ENCODE measurements around the gene SDK1. TPM values are rescaled to one million over a fixed set of nuclear protein-coding genes. Genes with fewer than 3 reads are reported as not detected.

Gene SDK1
- total and polyA plus RNA-seq, 2 donors (not counting 3 experiments of a cell fraction or from before 2014, with no cell fraction given) = 1.6 to 3.9 TPM

- CTCF ChIA-PET = interaction anchor here (1.3 kb wide), 1 partner anchor 15 kb away, joined by 3 read pairs; no protein-coding TSS in a partner anchor
- POLR2A ChIA-PET = no interaction called here
- H3K9me1 ChIP-seq (replicated peaks; ENCODE audit: control insufficient read depth, extremely low read depth, insufficient read depth, low read length) = no peaks in the 10 kb centered on the region
- H3K4me1 ChIP-seq (ENCODE audit: control insufficient read depth, extremely low read depth, insufficient read depth, low read length) = no peaks in the 10 kb centered on the region
- intact Hi-C loops (cut with micrococcal nuclease) (no loop called here), dilution Hi-C loops (cut with MboI; ENCODE audit: extremely low pct_ligation_motif_present, low sequenced_read_pairs) (no loop called here)
- H2AFZ ChIP-seq (ENCODE audit: low read depth, low read length) = no peak overlapping the region
- TF ChIP-seq POLR2A (IDR thresholded peaks at IDR 0.05; ENCODE audit: low read depth, low read length) (no peak), EZH2 (IDR thresholded peaks at IDR 0.05; ENCODE audit: borderline replicate concordance, low read depth, low read length, severe bottlenecking) (no peak), MAX (IDR thresholded peaks at IDR 0.05; ENCODE audit: insufficient read depth, insufficient read length) (no peak), POLR2AphosphoS5 (IDR thresholded peaks at IDR 0.05; ENCODE audit: insufficient read depth, low read depth, low read length) (no peak), JUN (IDR thresholded peaks at IDR 0.05; ENCODE audit: borderline replicate concordance, insufficient read depth, insufficient read length, low read depth) (no peak), MYC (IDR thresholded peaks at IDR 0.05; ENCODE audit: low read depth, low read length) (no peak), FOS (IDR thresholded peaks at IDR 0.05; ENCODE audit: borderline replicate concordance, insufficient read depth, low read length) (no peak), CTCF (IDR thresholded peaks at IDR 0.05; ENCODE audit: extremely low read depth in 1 of 2, insufficient read depth in 1 of 2, low read depth in 1 of 2, low read length in 2 of 2) (no peak), GATA2 (IDR thresholded peaks at IDR 0.05; ENCODE audit: insufficient read depth, insufficient read length, low read depth, low read length) (no peak)
- no peaks in the 10 kb centered on the region for H3K9me3 ChIP-seq (replicated peaks; ENCODE audit: control insufficient read depth, insufficient read depth, low read length)
- no peak for FAIRE-seq
- no TSS peak for BruUV-seq (replicated peaks)
- no peak overlapping the region for H3K4me3 ChIP-seq (replicated peaks in 1 of 3; ENCODE audit: insufficient read depth in 1 of 3, low read depth in 1 of 3, low read length in 3 of 3)
- no peak for DNase-seq (ENCODE audit: low read depth, low spot score)
- H3K27ac ChIP-seq (ENCODE audit: insufficient read depth, low read depth, low read length) = no peak overlapping the region
- H3K36me3 ChIP-seq (ENCODE audit: control insufficient read depth in 2 of 2, extremely low read depth in 1 of 2, insufficient read depth in 2 of 2, low read length in 2 of 2) = no peaks in the 10 kb centered on the region
- no peaks in the 10 kb centered on the region for H3K79me2 ChIP-seq (ENCODE audit: control insufficient read depth, insufficient read depth, low read length)
- no peaks in the 10 kb centered on the region for H4K20me1 ChIP-seq (replicated peaks; ENCODE audit: control insufficient read depth, extremely low read depth, insufficient read depth, low read length)
- no peak overlapping the region for H3K4me2 ChIP-seq (ENCODE audit: insufficient read depth, low read length)
- no peaks in the 10 kb centered on the region for H3K27me3 ChIP-seq (ENCODE audit: control insufficient read depth in 2 of 2, insufficient read depth in 2 of 2, low read length in 2 of 2)
- no peak overlapping the region for H3K9ac ChIP-seq (replicated peaks; ENCODE audit: extremely low read depth, insufficient read depth, low read length)
These were observed 664.0 kb downstream of the SDK1 start for GRCh38 chr7:3964980-3965606.

Measured in endothelial cell of umbilical vein (primary cell).